ENCODE data around the gene MTCH1. TPM values are rescaled to one million over a fixed set of nuclear protein-coding genes. Genes with fewer than 3 reads are reported as not detected.
A peak's percentile ranks its signal among the peaks of the same experiment; 100 is the strongest.

MTCH1 gene
- total and polyA plus RNA-seq, 8 donors: 66.8 to 146 (median 87.2) TPM

GRCh38 chr6:37007340-37008043, 21.5 kb upstream of the MTCH1 start:
- WGBS, 2 donors: 67 to 78% methylated on average over 12 of the region's 12 CpGs
- DNase-seq (no peak), FAIRE-seq (no peak), ATAC-seq (peak in 3 of 4 donors; percentile 23 to 57 (median 26))
- H3K27ac ChIP-seq: no peak overlapping the region
- H3K4me1 ChIP-seq: no peaks in the 10 kb centered on the region
- H3K9me3 ChIP-seq: no peaks in the 10 kb centered on the region
- no peaks in the 10 kb centered on the region for H3K36me3 ChIP-seq
- peak overlapping the region in 1 of 4 donors; percentile 2 for H3K4me3 ChIP-seq
- TF ChIP-seq, protein P1, sequence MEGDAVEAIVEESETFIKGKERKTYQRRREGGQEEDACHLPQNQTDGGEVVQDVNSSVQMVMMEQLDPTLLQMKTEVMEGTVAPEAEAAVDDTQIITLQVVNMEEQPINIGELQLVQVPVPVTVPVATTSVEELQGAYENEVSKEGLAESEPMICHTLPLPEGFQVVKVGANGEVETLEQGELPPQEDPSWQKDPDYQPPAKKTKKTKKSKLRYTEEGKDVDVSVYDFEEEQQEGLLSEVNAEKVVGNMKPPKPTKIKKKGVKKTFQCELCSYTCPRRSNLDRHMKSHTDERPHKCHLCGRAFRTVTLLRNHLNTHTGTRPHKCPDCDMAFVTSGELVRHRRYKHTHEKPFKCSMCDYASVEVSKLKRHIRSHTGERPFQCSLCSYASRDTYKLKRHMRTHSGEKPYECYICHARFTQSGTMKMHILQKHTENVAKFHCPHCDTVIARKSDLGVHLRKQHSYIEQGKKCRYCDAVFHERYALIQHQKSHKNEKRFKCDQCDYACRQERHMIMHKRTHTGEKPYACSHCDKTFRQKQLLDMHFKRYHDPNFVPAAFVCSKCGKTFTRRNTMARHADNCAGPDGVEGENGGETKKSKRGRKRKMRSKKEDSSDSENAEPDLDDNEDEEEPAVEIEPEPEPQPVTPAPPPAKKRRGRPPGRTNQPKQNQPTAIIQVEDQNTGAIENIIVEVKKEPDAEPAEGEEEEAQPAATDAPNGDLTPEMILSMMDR (IDR thresholded peaks at IDR 0.05): no peak
- intact Hi-C loops (cut with DNase I): no loop called here
- no peaks in the 10 kb centered on the region for H3K27me3 ChIP-seq

DNA sequence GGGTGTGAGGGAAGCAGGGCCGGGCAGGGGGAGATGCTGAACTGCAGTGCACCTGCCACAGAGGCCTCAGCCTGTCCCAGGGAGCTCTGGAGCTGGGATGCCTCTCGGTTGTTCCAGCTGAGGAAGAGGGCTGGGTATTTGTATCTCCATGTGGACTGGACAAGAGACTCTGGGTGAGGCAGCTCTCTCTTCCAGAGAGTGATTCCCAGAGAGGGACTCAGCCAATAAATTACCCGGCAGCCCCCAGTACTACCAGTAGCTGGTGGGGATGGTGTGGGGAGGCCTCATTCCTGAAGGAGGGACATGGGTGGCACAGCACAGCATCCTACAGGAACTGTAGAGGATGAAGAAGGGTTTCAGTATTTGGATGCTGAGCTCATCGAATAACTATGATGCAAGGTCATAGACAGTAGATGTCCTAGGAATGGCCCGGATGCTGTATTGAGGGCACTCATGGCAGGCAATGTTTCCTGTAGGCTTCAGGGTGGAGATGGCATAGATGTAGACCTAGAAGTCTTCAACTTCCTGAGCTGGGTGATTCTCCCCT, 20.9 kb upstream of the MTCH1 start:
- no peak for FAIRE-seq

GRCh38 chr6:37005827-37006567, 20.0 kb upstream of the MTCH1 start:
- no peaks in the 10 kb centered on the region for H3K4me1 ChIP-seq
- DNase-seq: no peak
- intact Hi-C loops (cut with DNase I): no loop called here
- H3K9me3 ChIP-seq: no peaks in the 10 kb centered on the region
- H3K36me3 ChIP-seq: no peaks in the 10 kb centered on the region
- H3K4me3 ChIP-seq: peak overlapping the region in 1 of 4 donors; percentile 14
- 85 to 89% methylated on average over 13 of the region's 13 CpGs for WGBS, 2 donors
- no peak overlapping the region for H3K27ac ChIP-seq
- no peak for ATAC-seq
- no peaks in the 10 kb centered on the region for H3K27me3 ChIP-seq
- TF ChIP-seq, protein P1 (IDR thresholded peaks at IDR 0.05): no peak
- FAIRE-seq: no peak

More for the DNA sequence above, 20.9 kb upstream of the MTCH1 start:
- H3K4me1 ChIP-seq: no peaks in the 10 kb centered on the region
- DNase-seq: no peak
- H3K27ac ChIP-seq: no peak overlapping the region
- H3K4me3 ChIP-seq: peak overlapping the region in 1 of 4 donors; percentile 2
- no peaks in the 10 kb centered on the region for H3K27me3 ChIP-seq
- H3K36me3 ChIP-seq: no peaks in the 10 kb centered on the region
- 86 to 89% methylated on average over 5 of the region's 5 CpGs for WGBS, 2 donors
- peak in 1 of 4 donors; percentile 4 for ATAC-seq
- H3K9me3 ChIP-seq: no peaks in the 10 kb centered on the region
- intact Hi-C loops (cut with DNase I): no loop called here
- TF ChIP-seq, protein P1 (IDR thresholded peaks at IDR 0.05): no peak

GRCh38 chr6:37005061-37005810, 19.2 kb upstream of the MTCH1 start, which contains the start of gene FGD2:
FGD2 (plus strand) TSS chr6:37005655; CDS start chr6:37005818, 163 bp downstream.
- Histone ChIP-seq H3K4me3 (peak within 1 kb of the TSS in 1 of 4 donors; percentile 14), H3K27ac (no peak within 1 kb of the TSS)
- intact Hi-C loops (cut with DNase I): no loop called here

More at GRCh38 chr6:37005061-37005810, 19.2 kb upstream of the MTCH1 start, which contains the start of gene FGD2:
- Histone ChIP-seq H3K4me1 (no peaks in the 10 kb centered on the region), H3K9me3 (no peaks in the 10 kb centered on the region), H3K36me3 (no peaks in the 10 kb centered on the region), H3K27me3 (no peaks in the 10 kb centered on the region)
- TF ChIP-seq, protein P1 (IDR thresholded peaks at IDR 0.05): no peak
- 80 to 82% methylated on average over 14 of the region's 14 CpGs for WGBS, 2 donors
- peak in 2 of 4 donors; percentile 15 to 38 for ATAC-seq
- no peak for DNase-seq
- FAIRE-seq: no peak
